SU-DHL-6 (cell line): ENCODE data around the gene INAVA.

Experiments
- H2AFZ ChIP-seq: fragments of 200-600 bp; sonication (generic); 2 replicates; pipeline ENCODE4 v1.6.1; 2014; ENCODE audit warnings: low read depth, mild to moderate bottlenecking, moderate library complexity, mixed read lengths, antibody characterized with exemption, low read length; ENCODE audit not compliant: severe bottlenecking
- H3F3A ChIP-seq: fragments of 200-600 bp; shearing (Covaris generic); 2 replicates; pipeline ENCODE4 v1.6.0; 2016; ENCODE audit warnings: antibody characterized with exemption, mild to moderate bottlenecking; ENCODE audit not compliant: insufficient read depth
- H3K27ac ChIP-seq: fragments of 200-600 bp; sonication (generic); 2 replicates; pipeline ENCODE4 v1.5.1; 2016; ENCODE audit warnings: low read depth, mild to moderate bottlenecking, low read length, moderate library complexity, mixed read lengths
- H3K27me3 ChIP-seq: fragments of 200-600 bp; sonication (generic), shearing (Covaris generic); 2 replicates; pipeline ENCODE4 v1.6.0; 2014; ENCODE audit warnings: mild to moderate bottlenecking, low read length
- H3K36me3 ChIP-seq: fragments of 200-600 bp; sonication (generic); 2 replicates; pipeline ENCODE4 v1.6.1; 2014; ENCODE audit warnings: mild to moderate bottlenecking, low read length, mixed read lengths
- H3K4me2 ChIP-seq: fragments of 300-600, 200-600 bp; shearing (Covaris generic), sonication (generic); 2 replicates; pipeline ENCODE4 v1.6.0; 2014; ENCODE audit warnings: low read length, low read depth, mild to moderate bottlenecking; ENCODE audit not compliant: poor library complexity, severe bottlenecking
- H3K4me3 ChIP-seq: fragments of 200-600 bp; sonication (generic); 2 replicates; pipeline ENCODE4 v1.5.1; 2014; ENCODE audit warnings: antibody characterized with exemption, low read length, mild to moderate bottlenecking, mixed read lengths; ENCODE audit not compliant: insufficient read depth, poor library complexity, severe bottlenecking
- H3K79me2 ChIP-seq: fragments of 200-600 bp; sonication (generic); 2 replicates; pipeline ENCODE4 v1.6.1; 2014; ENCODE audit warnings: mild to moderate bottlenecking, low read length, moderate library complexity; ENCODE audit not compliant: insufficient read depth
- H3K9ac ChIP-seq: fragments of 200-600 bp; sonication (generic); 2 replicates; pipeline ENCODE4 v1.7.0; 2014; ENCODE audit warnings: mild to moderate bottlenecking, low read length
- H3K9me2 ChIP-seq: fragments of 200-600 bp; sonication (generic); replicated peaks from 2 replicates; pipeline ENCODE4 v1.6.1; 2014; ENCODE audit warnings: low read length; ENCODE audit not compliant: insufficient read depth
- H3K9me3 ChIP-seq: fragments of 200-600 bp; sonication (generic); 2 replicates; pipeline ENCODE4 v1.6.1; 2014; ENCODE audit warnings: low read length, mixed read lengths; ENCODE audit not compliant: insufficient read depth
- H4K20me1 ChIP-seq: fragments of 200-600 bp; sonication (generic); 2 replicates; pipeline ENCODE4 v1.6.1; 2014; ENCODE audit warnings: low read depth, mild to moderate bottlenecking, antibody characterized with exemption, low read length, moderate library complexity, mixed read lengths
- EZH2phosphoT487 ChIP-seq: fragments of 200-600 bp; sonication (generic), shearing (Covaris generic); conservative IDR thresholded peaks from 2 replicates; pipeline ENCODE4 v1.6.1; 2018; ENCODE audit warnings: mild to moderate bottlenecking, antibody characterized with exemption, low read length, moderate library complexity, mixed read lengths
- TF ChIP-seq, protein P1 (sequence below): fragments of 200-600 bp; sonication (generic); IDR thresholded peaks from one replicate; pipeline ENCODE4 v1.5.1; 2017; ENCODE audit warnings: antibody characterized with exemption, mild to moderate bottlenecking, low read length, moderate library complexity; ENCODE audit not compliant: insufficient read depth, poor library complexity, severe bottlenecking

The INAVA gene

DNA sequence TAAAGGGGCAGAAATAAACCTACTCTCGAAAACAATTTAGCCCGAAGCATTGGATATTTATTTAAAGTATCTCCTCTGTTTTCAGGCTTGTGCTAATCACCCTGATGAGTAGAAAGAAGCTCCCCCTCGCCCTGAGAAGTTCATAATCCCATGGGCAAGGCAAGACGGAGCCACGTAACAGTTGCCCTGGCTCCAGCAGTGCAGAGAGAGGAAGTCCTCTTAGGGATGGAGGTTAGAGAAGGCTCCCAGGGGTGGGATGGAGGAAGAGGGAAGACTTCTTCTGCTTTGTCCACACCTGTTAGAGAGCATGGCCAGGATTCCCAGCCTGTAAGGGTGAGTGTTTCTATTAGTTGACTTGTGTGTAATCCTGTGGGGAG lies 25.3 kb upstream of the INAVA start:
- TF ChIP-seq, protein P1, sequence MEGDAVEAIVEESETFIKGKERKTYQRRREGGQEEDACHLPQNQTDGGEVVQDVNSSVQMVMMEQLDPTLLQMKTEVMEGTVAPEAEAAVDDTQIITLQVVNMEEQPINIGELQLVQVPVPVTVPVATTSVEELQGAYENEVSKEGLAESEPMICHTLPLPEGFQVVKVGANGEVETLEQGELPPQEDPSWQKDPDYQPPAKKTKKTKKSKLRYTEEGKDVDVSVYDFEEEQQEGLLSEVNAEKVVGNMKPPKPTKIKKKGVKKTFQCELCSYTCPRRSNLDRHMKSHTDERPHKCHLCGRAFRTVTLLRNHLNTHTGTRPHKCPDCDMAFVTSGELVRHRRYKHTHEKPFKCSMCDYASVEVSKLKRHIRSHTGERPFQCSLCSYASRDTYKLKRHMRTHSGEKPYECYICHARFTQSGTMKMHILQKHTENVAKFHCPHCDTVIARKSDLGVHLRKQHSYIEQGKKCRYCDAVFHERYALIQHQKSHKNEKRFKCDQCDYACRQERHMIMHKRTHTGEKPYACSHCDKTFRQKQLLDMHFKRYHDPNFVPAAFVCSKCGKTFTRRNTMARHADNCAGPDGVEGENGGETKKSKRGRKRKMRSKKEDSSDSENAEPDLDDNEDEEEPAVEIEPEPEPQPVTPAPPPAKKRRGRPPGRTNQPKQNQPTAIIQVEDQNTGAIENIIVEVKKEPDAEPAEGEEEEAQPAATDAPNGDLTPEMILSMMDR, result no peak
- TF ChIP-seq EZH2phosphoT487, result no peak
- H3F3A ChIP-seq, result no peaks in the 10 kb centered on the region
- H3K4me3 ChIP-seq, result no peak overlapping the region
- H3K27me3 ChIP-seq, result no peaks in the 10 kb centered on the region
- H3K9me2 ChIP-seq, result no peaks in the 10 kb centered on the region
- H4K20me1 ChIP-seq, result no peaks in the 10 kb centered on the region
- no peaks in the 10 kb centered on the region for H3K36me3 ChIP-seq
- H3K9me3 ChIP-seq, result no peaks in the 10 kb centered on the region
- H3K79me2 ChIP-seq, result no peaks in the 10 kb centered on the region
- no peak overlapping the region for H2AFZ ChIP-seq
- no peak overlapping the region for H3K4me2 ChIP-seq
- no peak overlapping the region for H3K27ac ChIP-seq
- H3K9ac ChIP-seq, result no peak overlapping the region

DNA sequence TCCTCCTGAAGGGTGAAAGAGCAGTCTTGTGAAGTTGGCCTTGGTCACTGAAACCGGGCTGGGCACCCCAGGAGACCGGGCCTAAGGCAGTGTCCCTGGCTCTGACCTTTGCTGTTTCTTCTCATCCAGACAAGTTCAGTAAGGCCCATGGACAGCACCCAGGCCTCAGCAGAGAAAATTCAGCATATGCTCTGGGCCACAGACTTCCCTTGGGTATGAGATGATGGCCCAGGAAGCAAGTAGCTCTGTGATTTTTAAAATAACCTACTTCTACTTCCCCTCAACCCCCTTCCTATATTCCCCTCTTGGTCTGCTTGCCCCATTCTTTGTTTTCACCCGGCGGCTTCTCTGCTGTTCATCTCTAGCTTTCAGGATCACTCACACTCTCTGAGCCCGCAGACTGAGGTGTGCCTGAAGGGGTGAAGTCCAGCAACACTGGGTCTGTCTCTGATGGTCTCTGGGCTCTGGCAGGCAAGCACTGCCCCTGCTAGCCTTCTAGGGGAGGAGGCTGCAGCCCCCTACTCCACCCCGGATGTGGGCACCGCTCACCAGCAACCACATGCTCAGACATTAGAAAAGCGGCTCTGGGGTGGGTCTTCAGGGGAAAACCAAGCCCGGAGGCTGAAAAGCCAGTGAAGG lies 24.8 kb upstream of the INAVA start:
- H3K36me3 ChIP-seq, result no peaks in the 10 kb centered on the region
- TF ChIP-seq, protein P1, result no peak
- no peak for TF ChIP-seq EZH2phosphoT487
- no peaks in the 10 kb centered on the region for H4K20me1 ChIP-seq
- H3K79me2 ChIP-seq, result no peaks in the 10 kb centered on the region
- H3K27ac ChIP-seq, result no peak overlapping the region
- H3K27me3 ChIP-seq, result no peaks in the 10 kb centered on the region
- no peak overlapping the region for H3K9ac ChIP-seq
- no peak overlapping the region for H3K4me2 ChIP-seq
- H3K4me3 ChIP-seq, result no peak overlapping the region
- no peaks in the 10 kb centered on the region for H3K9me2 ChIP-seq
- no peaks in the 10 kb centered on the region for H3F3A ChIP-seq
- no peak overlapping the region for H2AFZ ChIP-seq
- H3K9me3 ChIP-seq, result no peaks in the 10 kb centered on the region

DNA sequence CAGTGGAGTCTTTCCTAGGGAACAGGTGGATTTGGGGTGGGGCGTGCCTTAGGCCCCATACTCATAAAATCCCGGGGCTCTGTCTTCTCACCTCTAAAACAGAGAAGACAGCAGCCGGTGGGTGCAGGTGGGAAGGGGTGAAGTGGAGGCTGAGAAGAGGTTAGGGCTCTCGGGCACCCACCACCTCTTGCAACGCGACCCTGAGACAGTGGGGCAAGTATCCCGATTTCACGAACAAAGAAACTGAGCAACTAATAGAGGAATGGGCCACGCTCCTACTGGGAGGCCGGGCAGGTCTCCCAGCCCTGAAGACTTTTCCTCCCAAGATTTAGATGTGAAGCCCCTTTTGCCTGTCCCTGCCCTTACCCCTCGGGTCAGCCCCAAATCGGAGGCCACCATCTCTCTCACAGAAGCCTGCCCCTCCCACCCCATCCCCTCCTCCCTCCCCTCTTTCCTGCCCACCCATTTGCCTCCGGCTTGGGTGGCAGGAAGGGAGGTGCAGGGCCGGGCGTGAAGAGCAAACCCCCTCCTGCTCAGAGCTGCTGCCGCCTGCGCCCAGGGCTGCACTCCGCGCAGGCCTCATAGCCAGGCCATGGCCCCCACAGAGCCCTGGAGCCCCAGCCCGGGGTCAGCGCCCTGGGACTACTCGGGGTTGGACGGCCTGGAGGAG lies 22.1 kb upstream of the INAVA start, which contains the start of gene GPR25:
Gene GPR25 (plus strand): TSS at position 536 of the 670 bp plus-strand sequence. CDS start 57 bp downstream, at position 593.
- no peaks in the 10 kb centered on the region for H3K36me3 ChIP-seq
- TF ChIP-seq, protein P1, result no peak
- TF ChIP-seq EZH2phosphoT487, result no peak
- H4K20me1 ChIP-seq, result no peaks in the 10 kb centered on the region
- H3K79me2 ChIP-seq, result no peaks in the 10 kb centered on the region
- no peaks in the 10 kb centered on the region for H3K9me2 ChIP-seq
- no peak within 1 kb of the TSS for H3K4me2 ChIP-seq
- no peaks in the 10 kb centered on the region for H3K9me3 ChIP-seq
- no peak within 1 kb of the TSS for H3K4me3 ChIP-seq
- no peak within 1 kb of the TSS for H2AFZ ChIP-seq
- no peaks in the 10 kb centered on the region for H3F3A ChIP-seq
- H3K27ac ChIP-seq, result no peak within 1 kb of the TSS
- H3K9ac ChIP-seq, result no peak within 1 kb of the TSS
- H3K27me3 ChIP-seq, result no peaks in the 10 kb centered on the region
